GM12875 (cell line): ENCODE data around the gene NFASC.

Experiments used
- H3K4me3 ChIP-seq: one replicate; pipeline ENCODE4 v1.5.1; 2011; ENCODE audit warnings: low read depth, low read length, control low read depth
- TF ChIP-seq, protein P1 (sequence below): IDR thresholded peaks from 2 replicates; pipeline ENCODE4 v1.5.1; 2011; ENCODE audit warnings: low read depth, mild to moderate bottlenecking, control low read depth, inconsistent platforms, low read length, moderate library complexity, borderline replicate concordance; ENCODE audit not compliant: insufficient read depth

Gene NFASC

GRCh38 chr1:205041998-205042910 lies 171.6 kb downstream of the NFASC start:
- no peak overlapping the region for H3K4me3 ChIP-seq
- TF ChIP-seq, protein P1, sequence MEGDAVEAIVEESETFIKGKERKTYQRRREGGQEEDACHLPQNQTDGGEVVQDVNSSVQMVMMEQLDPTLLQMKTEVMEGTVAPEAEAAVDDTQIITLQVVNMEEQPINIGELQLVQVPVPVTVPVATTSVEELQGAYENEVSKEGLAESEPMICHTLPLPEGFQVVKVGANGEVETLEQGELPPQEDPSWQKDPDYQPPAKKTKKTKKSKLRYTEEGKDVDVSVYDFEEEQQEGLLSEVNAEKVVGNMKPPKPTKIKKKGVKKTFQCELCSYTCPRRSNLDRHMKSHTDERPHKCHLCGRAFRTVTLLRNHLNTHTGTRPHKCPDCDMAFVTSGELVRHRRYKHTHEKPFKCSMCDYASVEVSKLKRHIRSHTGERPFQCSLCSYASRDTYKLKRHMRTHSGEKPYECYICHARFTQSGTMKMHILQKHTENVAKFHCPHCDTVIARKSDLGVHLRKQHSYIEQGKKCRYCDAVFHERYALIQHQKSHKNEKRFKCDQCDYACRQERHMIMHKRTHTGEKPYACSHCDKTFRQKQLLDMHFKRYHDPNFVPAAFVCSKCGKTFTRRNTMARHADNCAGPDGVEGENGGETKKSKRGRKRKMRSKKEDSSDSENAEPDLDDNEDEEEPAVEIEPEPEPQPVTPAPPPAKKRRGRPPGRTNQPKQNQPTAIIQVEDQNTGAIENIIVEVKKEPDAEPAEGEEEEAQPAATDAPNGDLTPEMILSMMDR = no peak

GRCh38 chr1:205042911-205043806 lies 172.5 kb downstream of the NFASC start, which contains the start of gene CNTN2:
TSS of gene CNTN2 (plus strand) at chr1:205043212. CDS start at chr1:205053186, 9,974 bp downstream.
- TF ChIP-seq, protein P1 = no peak
- H3K4me3 ChIP-seq = no peak within 1 kb of the TSS

GRCh38 chr1:205043866-205044265 lies 173.2 kb downstream of the NFASC start:
- no peak overlapping the region for H3K4me3 ChIP-seq
- TF ChIP-seq, protein P1 = no peak

GRCh38 chr1:205044741-205045140 lies 174.1 kb downstream of the NFASC start:
- H3K4me3 ChIP-seq = no peak overlapping the region
- TF ChIP-seq, protein P1 = no peak

DNA sequence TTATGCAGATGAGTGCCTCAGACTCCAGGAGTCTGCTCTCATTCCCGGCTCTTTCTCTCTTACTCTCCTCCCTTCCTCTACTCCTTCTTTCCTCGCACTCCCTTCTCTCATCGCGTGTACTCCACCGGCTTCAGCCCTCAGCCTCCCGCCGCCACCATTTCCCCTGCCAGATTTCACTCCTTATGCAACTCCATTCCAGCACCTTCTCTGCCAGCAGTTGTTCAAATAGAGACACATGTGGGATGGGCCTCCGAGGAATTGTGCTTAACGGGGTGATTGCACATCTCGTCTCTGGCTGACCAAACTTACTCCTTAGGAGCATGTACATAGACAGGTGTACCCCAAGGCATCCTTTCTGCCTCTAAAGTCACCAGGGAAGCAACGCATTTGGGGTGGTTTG lies 174.5 kb downstream of the NFASC start:
- TF ChIP-seq, protein P1 = no peak
- no peak overlapping the region for H3K4me3 ChIP-seq

GRCh38 chr1:205046870-205047269 lies 176.2 kb downstream of the NFASC start:
- H3K4me3 ChIP-seq = no peak overlapping the region
- TF ChIP-seq, protein P1 = no peak
